PC-9 (cell line): ENCODE data around the gene RCOR3. TPM values are rescaled to one million over a fixed set of nuclear protein-coding genes. Genes with fewer than 3 reads are reported as not detected.

Experiments
- BruUV-seq: library from RNA; stranded (reverse); fragments of 400-500 nt; replicated peaks from 2 replicates; lab custom pipeline; 2021; lab: Mats Ljungman, UMichigan
- CTCF ChIA-PET: fragments of 300-600 bp; sonication (Branson Sonifier 250); formaldehyde crosslinking; loops from one replicate; lab custom pipeline; 2022; ENCODE audit warnings: antibody characterized with exemption; lab: Charles Lee
- POLR2A ChIA-PET: fragments of 300-600 bp; sonication (Branson Sonifier 250); formaldehyde crosslinking; loops from one replicate; lab custom pipeline; 2022; ENCODE audit warnings: antibody characterized with exemption; ENCODE audit not compliant: unreplicated experiment; lab: Charles Lee
- DNase-seq, 2 experiments: peaks; one replicate each; pipeline versions ENCODE4 v3.0.0 to v3.0.0-alpha.2; 2015 to 2022; ENCODE audit warnings: mixed read lengths in 1 of 2
- H2AFZ ChIP-seq: fragments of 200-600 bp; sonication (generic); 2 replicates; pipeline ENCODE4 v1.8.1; 2017; ENCODE audit warnings: antibody characterized with exemption
- H3F3A ChIP-seq: fragments of 200-600 bp; sonication (generic); 2 replicates; pipeline ENCODE4 v1.8.1; 2017; ENCODE audit warnings: antibody characterized with exemption, mild to moderate bottlenecking, low read depth; ENCODE audit not compliant: insufficient read depth
- H3K27ac ChIP-seq: fragments of 200-600 bp; sonication (generic); 2 replicates; pipeline ENCODE4 v1.6.1; 2016; ENCODE audit warnings: mixed run types
- H3K27me3 ChIP-seq: fragments of 200-600 bp; sonication (generic); 2 replicates; pipeline ENCODE4 v1.6.1; 2016; ENCODE audit warnings: low read depth, mixed run types; ENCODE audit not compliant: insufficient read depth
- H3K36me3 ChIP-seq: fragments of 200-600 bp; sonication (generic); 2 replicates; pipeline ENCODE4 v1.6.1; 2016; ENCODE audit warnings: low read depth, mixed run types
- H3K4me1 ChIP-seq: fragments of 200-600 bp; sonication (generic); replicated peaks from 2 replicates; pipeline ENCODE4 v1.6.1; 2016; ENCODE audit warnings: mixed run types; ENCODE audit not compliant: insufficient read depth
- H3K4me2 ChIP-seq: fragments of 200-600 bp; sonication (generic); 2 replicates; pipeline ENCODE4 v1.6.1; 2017; ENCODE audit warnings: mixed run types
- H3K4me3 ChIP-seq: fragments of 200-600 bp; sonication (generic); 2 replicates; pipeline ENCODE4 v1.6.1; 2016; ENCODE audit warnings: mixed run types
- H3K79me2 ChIP-seq: fragments of 200-600 bp; sonication (generic); 2 replicates; pipeline ENCODE4 v1.6.1; 2017; ENCODE audit warnings: low read depth, mixed run types
- H3K9me2 ChIP-seq: fragments of 200-600 bp; sonication (generic); 2 replicates; pipeline ENCODE4 v1.8.1; 2017; ENCODE audit warnings: mild to moderate bottlenecking; ENCODE audit not compliant: insufficient read depth
- H3K9me3 ChIP-seq: fragments of 200-600 bp; sonication (generic); 2 replicates; pipeline ENCODE4 v1.8.1; 2016; ENCODE audit warnings: low read depth; ENCODE audit not compliant: insufficient read depth
- H4K20me1 ChIP-seq: fragments of 200-600 bp; sonication (generic); 2 replicates; pipeline ENCODE4 v1.8.1; 2017; ENCODE audit not compliant: insufficient read depth
- EZH2 ChIP-seq: fragments of 200-600 bp; sonication (generic); IDR thresholded peaks from 2 replicates; pipeline ENCODE4 v1.8.0; 2017; ENCODE audit warnings: antibody characterized with exemption, low read depth
- intact Hi-C: fragments of 100-400 bp; cut with micrococcal nuclease; formaldehyde crosslinking; loops from one replicate; pipeline ENCODE4 v1.10.0; 2022; ENCODE audit not compliant: unreplicated experiment
- total RNA-seq: library from RNA; stranded (reverse); gene quantifications from 2 replicates; pipeline ENCODE4 v1.2.3, GENCODE V29; 2021
- TF ChIP-seq, protein P1 (sequence below): fragments of 200-600 bp; sonication (generic); conservative IDR thresholded peaks from 2 replicates; pipeline ENCODE4 v1.6.1; 2017; ENCODE audit warnings: mixed run types, antibody characterized with exemption, mild to moderate bottlenecking, moderate library complexity

The RCOR3 gene
- total RNA-seq, 1 experiment from 2014 or later, result 48.7 TPM

GRCh38 chr1:211356723-211357407 is 97.7 kb downstream of the RCOR3 start:
- Histone ChIP-seq H3K79me2 (no peaks in the 10 kb centered on the region), H4K20me1 (no peaks in the 10 kb centered on the region), H3K36me3 (no peaks in the 10 kb centered on the region), H3K4me3 (no peak overlapping the region), H2AFZ (no peak overlapping the region), H3F3A (no peaks in the 10 kb centered on the region), H3K9me3 (no peaks in the 10 kb centered on the region; the same call in 1 of the 2 replicates), H3K9me2 (no peaks in the 10 kb centered on the region), H3K4me1 (no peaks in the 10 kb centered on the region), H3K27ac (no peak overlapping the region), H3K4me2 (no peak overlapping the region), H3K27me3 (no peaks in the 10 kb centered on the region)
- ChIA-PET POLR2A (no interaction called here), CTCF (no interaction called here)
- intact Hi-C loops, result no loop called here
- no peak for DNase-seq
- TF ChIP-seq, protein P1, sequence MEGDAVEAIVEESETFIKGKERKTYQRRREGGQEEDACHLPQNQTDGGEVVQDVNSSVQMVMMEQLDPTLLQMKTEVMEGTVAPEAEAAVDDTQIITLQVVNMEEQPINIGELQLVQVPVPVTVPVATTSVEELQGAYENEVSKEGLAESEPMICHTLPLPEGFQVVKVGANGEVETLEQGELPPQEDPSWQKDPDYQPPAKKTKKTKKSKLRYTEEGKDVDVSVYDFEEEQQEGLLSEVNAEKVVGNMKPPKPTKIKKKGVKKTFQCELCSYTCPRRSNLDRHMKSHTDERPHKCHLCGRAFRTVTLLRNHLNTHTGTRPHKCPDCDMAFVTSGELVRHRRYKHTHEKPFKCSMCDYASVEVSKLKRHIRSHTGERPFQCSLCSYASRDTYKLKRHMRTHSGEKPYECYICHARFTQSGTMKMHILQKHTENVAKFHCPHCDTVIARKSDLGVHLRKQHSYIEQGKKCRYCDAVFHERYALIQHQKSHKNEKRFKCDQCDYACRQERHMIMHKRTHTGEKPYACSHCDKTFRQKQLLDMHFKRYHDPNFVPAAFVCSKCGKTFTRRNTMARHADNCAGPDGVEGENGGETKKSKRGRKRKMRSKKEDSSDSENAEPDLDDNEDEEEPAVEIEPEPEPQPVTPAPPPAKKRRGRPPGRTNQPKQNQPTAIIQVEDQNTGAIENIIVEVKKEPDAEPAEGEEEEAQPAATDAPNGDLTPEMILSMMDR, result no peak
- no peak for TF ChIP-seq EZH2
- no TSS peak for BruUV-seq

- Histone ChIP-seq H3K36me3 (no peaks in the 10 kb centered on the region), H3K4me2 (no peak overlapping the region), H3K4me3 (no peak overlapping the region), H2AFZ (no peak overlapping the region), H3K27me3 (no peaks in the 10 kb centered on the region), H3K27ac (no peak overlapping the region), H3K9me3 (no peaks in the 10 kb centered on the region; the same call in 1 of the 2 replicates), H4K20me1 (no peaks in the 10 kb centered on the region), H3K79me2 (no peaks in the 10 kb centered on the region), H3F3A (no peaks in the 10 kb centered on the region), H3K4me1 (no peaks in the 10 kb centered on the region), H3K9me2 (no peaks in the 10 kb centered on the region; the same call in 1 of the 2 replicates)
- CTCF ChIA-PET, result interaction anchor here (0.6 kb wide), 2 partner anchors 155 to 1513 kb away, joined by 3 to 8 read pairs; no protein-coding TSS in a partner anchor
- no peak for DNase-seq
- intact Hi-C loops, result no loop called here
- BruUV-seq, result no TSS peak
- TF ChIP-seq, protein P1, result no peak
- TF ChIP-seq EZH2, result no peak
- POLR2A ChIA-PET, result no interaction called here
These were observed 99.5 kb downstream of the RCOR3 start for GRCh38 chr1:211358685-211359084.

- Histone ChIP-seq H3K36me3 (no peaks in the 10 kb centered on the region), H4K20me1 (no peaks in the 10 kb centered on the region), H3K27me3 (no peaks in the 10 kb centered on the region), H3K79me2 (no peaks in the 10 kb centered on the region), H3K4me2 (no peak overlapping the region), H3K9me3 (no peaks in the 10 kb centered on the region; the same call in 1 of the 2 replicates), H3K27ac (no peak overlapping the region), H2AFZ (no peak overlapping the region), H3K4me1 (no peaks in the 10 kb centered on the region), H3K4me3 (no peak overlapping the region), H3F3A (no peaks in the 10 kb centered on the region), H3K9me2 (no peaks in the 10 kb centered on the region; the same call in 1 of the 2 replicates)
- intact Hi-C loops, result no loop called here
- TF ChIP-seq, protein P1, result no peak
- TF ChIP-seq EZH2, result no peak
- POLR2A ChIA-PET, result no interaction called here
- CTCF ChIA-PET, result interaction anchor here (0.5 kb wide), 1 partner anchor 16 kb away, joined by 3 read pairs; no protein-coding TSS in a partner anchor
- BruUV-seq, result no TSS peak
- DNase-seq, result no peak
These were observed 100.7 kb downstream of the RCOR3 start for GRCh38 chr1:211359876-211360275.
